Fibroblast of lung (primary cell): ENCODE measurements around the gene COL4A2. TPM values are rescaled to one million over a fixed set of nuclear protein-coding genes. Genes with fewer than 3 reads are reported as not detected.

Experiments
- DNase-seq, 2 donors: peaks; one replicate each; pipeline versions ENCODE4 v3.0.0 to v3.0.0-alpha.2; 2010; ENCODE audit warnings: low read depth in 2 of 2
- H2AFZ ChIP-seq: 2 replicates; pipeline ENCODE4 v1.5.1; 2012; ENCODE audit warnings: low read length, control low read depth, inconsistent platforms
- H3K27ac ChIP-seq: 2 replicates; pipeline ENCODE4 v1.5.1; 2011; ENCODE audit warnings: low read length, control low read depth; ENCODE audit not compliant: insufficient read depth
- H3K27me3 ChIP-seq: 2 replicates; pipeline ENCODE4 v1.5.1; 2011; ENCODE audit warnings: mild to moderate bottlenecking, low read length; ENCODE audit not compliant: control insufficient read depth, insufficient read depth
- H3K36me3 ChIP-seq: 2 replicates; pipeline ENCODE4 v1.5.1; 2011; ENCODE audit warnings: low read length; ENCODE audit not compliant: control insufficient read depth, insufficient read depth
- H3K4me1 ChIP-seq: 2 replicates; pipeline ENCODE4 v1.5.1; 2011; ENCODE audit warnings: low read length; ENCODE audit not compliant: control insufficient read depth, insufficient read depth; ENCODE audit errors: extremely low read depth
- H3K4me2 ChIP-seq: 2 replicates; pipeline ENCODE4 v1.5.1; 2011; ENCODE audit warnings: low read length, control low read depth; ENCODE audit not compliant: insufficient read depth; ENCODE audit errors: extremely low read depth
- H3K4me3 ChIP-seq, 4 experiments: fragments of 200-600 bp in 1 of 4; sonication (generic) in 1 of 4; replicated peaks in 1 of 4; 2 replicates each; pipeline ENCODE4 v1.5.1; 2011 to 2016; ENCODE audit warnings: low read length in 4 of 4, low read depth in 3 of 4, mild to moderate bottlenecking in 3 of 4, control low read depth in 2 of 4, inconsistent platforms in 1 of 4, mixed read lengths in 1 of 4; ENCODE audit not compliant: insufficient read depth in 1 of 4; ENCODE audit errors: control extremely low read depth in 1 of 4
- H3K79me2 ChIP-seq: 2 replicates; pipeline ENCODE4 v1.5.1; 2012; ENCODE audit warnings: mild to moderate bottlenecking, low read length, inconsistent platforms; ENCODE audit not compliant: control insufficient read depth, insufficient read depth
- H3K9ac ChIP-seq: 2 replicates; pipeline ENCODE4 v1.5.1; 2011; ENCODE audit warnings: mild to moderate bottlenecking, low read length, control low read depth; ENCODE audit not compliant: insufficient read depth
- H3K9me3 ChIP-seq: 2 replicates; pipeline ENCODE4 v1.5.1; 2012; ENCODE audit warnings: low read depth, low read length; ENCODE audit not compliant: control insufficient read depth, insufficient read depth
- H4K20me1 ChIP-seq: 2 replicates; pipeline ENCODE4 v1.5.1; 2011; ENCODE audit warnings: low read length; ENCODE audit not compliant: control insufficient read depth, insufficient read depth; ENCODE audit errors: extremely low read depth
- CTCF ChIP-seq, 2 donors: IDR thresholded peaks in 1 of 2; conservative IDR thresholded peaks in 1 of 2; 1 replicate in 1 of 2; 2 replicates in 1 of 2; pipeline ENCODE4 v1.5.1; 2011 to 2012; ENCODE audit warnings: low read length in 2 of 2, control low read depth in 1 of 2, inconsistent platforms in 1 of 2, low read depth in 1 of 2, mild to moderate bottlenecking in 1 of 2
- EZH2 ChIP-seq: IDR thresholded peaks from 2 replicates; pipeline ENCODE4 v1.5.1; 2012; ENCODE audit warnings: low read length, control low read depth, mild to moderate bottlenecking; ENCODE audit errors: missing control alignments
- polyA plus RNA-seq, 2 donors: library from polyadenylated mRNA; depleted of rRNA in 1 of 2; stranded (reverse) in 1 of 2; unstranded in 1 of 2; fragments of >200 nt; gene quantifications; 2 replicates each; pipeline ENCODE4 v1.2.1, GENCODE V29; 2011 to 2012; ENCODE audit warnings: missing spikeins in 1 of 2
- total RNA-seq: library from RNA; depleted of rRNA; stranded (reverse); fragments of >200 nt; gene quantifications from 2 replicates; pipeline ENCODE4 v1.2.1, GENCODE V29; 2014

The COL4A2 gene
- total and polyA plus RNA-seq, 2 donors (not counting 1 experiment from before 2014, with no cell fraction given), result 93.1 to 463 TPM

GRCh38 chr13:110430391-110431336 is 123.6 kb downstream of the COL4A2 start:
- Histone ChIP-seq H3K36me3 (peaks cover 8% of the 10 kb centered on the region), H4K20me1 (no peaks in the 10 kb centered on the region), H3K27ac (no peak overlapping the region), H3K4me1 (peaks cover 10% of the 10 kb centered on the region), H3K27me3 (no peaks in the 10 kb centered on the region), H3K79me2 (no peaks in the 10 kb centered on the region), H3K9ac (no peak overlapping the region), H3K4me3 (no peak overlapping the region), H3K4me2 (no peak overlapping the region), H3K9me3 (no peaks in the 10 kb centered on the region), H2AFZ (no peak overlapping the region)
- TF ChIP-seq CTCF (conservative IDR thresholded peaks at IDR 0.05 in 1 of 2, IDR thresholded peaks at IDR 0.05 in 1 of 2; ENCODE audit: low read depth in 1 of 2, low read length in 2 of 2) (no peak), EZH2 (no peak)
- no peak for DNase-seq

- no peak for TF ChIP-seq EZH2
- no peak for TF ChIP-seq CTCF (conservative IDR thresholded peaks at IDR 0.05 in 1 of 2, IDR thresholded peaks at IDR 0.05 in 1 of 2; ENCODE audit: low read depth in 1 of 2, low read length in 2 of 2)
- H3K36me3 ChIP-seq, result peaks cover 8% of the 10 kb centered on the region
- H3K27me3 ChIP-seq, result no peaks in the 10 kb centered on the region
These were observed 124.6 kb downstream of the COL4A2 start for GRCh38 chr13:110431425-110432294.

GRCh38 chr13:110432522-110432921 is 125.4 kb downstream of the COL4A2 start:
- no peak overlapping the region for H3K27ac ChIP-seq

More at GRCh38 chr13:110431425-110432294, 124.6 kb downstream of the COL4A2 start:
- Histone ChIP-seq H3K9ac (no peak overlapping the region), H3K27ac (no peak overlapping the region), H4K20me1 (no peaks in the 10 kb centered on the region), H3K79me2 (no peaks in the 10 kb centered on the region), H2AFZ (no peak overlapping the region), H3K4me1 (peaks cover 12% of the 10 kb centered on the region), H3K4me3 (no peak overlapping the region), H3K9me3 (no peaks in the 10 kb centered on the region), H3K4me2 (no peak overlapping the region)
- DNase-seq, result no peak

More at GRCh38 chr13:110432522-110432921, 125.4 kb downstream of the COL4A2 start:
- no peaks in the 10 kb centered on the region for H3K9me3 ChIP-seq
- DNase-seq, result no peak
- H3K27me3 ChIP-seq, result no peaks in the 10 kb centered on the region
- H3K79me2 ChIP-seq, result no peaks in the 10 kb centered on the region
- TF ChIP-seq CTCF (conservative IDR thresholded peaks at IDR 0.05 in 1 of 2, IDR thresholded peaks at IDR 0.05 in 1 of 2; ENCODE audit: low read depth in 1 of 2, low read length in 2 of 2) (no peak), EZH2 (no peak)
- peaks cover 10% of the 10 kb centered on the region for H3K36me3 ChIP-seq
- no peaks in the 10 kb centered on the region for H4K20me1 ChIP-seq
- H3K4me3 ChIP-seq, result no peak overlapping the region
- no peak overlapping the region for H3K9ac ChIP-seq
- no peak overlapping the region for H3K4me2 ChIP-seq
- H2AFZ ChIP-seq, result no peak overlapping the region
- H3K4me1 ChIP-seq, result peaks cover 13% of the 10 kb centered on the region
